ENCODE results near the gene CNPY1.
"Not testable (repeated sequence)": the region's sequence is repeated elsewhere in the genome, so short reads cannot be mapped to it uniquely, and the experiment has no call there.

The CNPY1 gene

GRCh38 chr7:155533120-155533826 lies 13.1 kb downstream of the CNPY1 start:
- DNase-seq (ENCODE audit: low read depth in 2 of 2): no peak

DNA sequence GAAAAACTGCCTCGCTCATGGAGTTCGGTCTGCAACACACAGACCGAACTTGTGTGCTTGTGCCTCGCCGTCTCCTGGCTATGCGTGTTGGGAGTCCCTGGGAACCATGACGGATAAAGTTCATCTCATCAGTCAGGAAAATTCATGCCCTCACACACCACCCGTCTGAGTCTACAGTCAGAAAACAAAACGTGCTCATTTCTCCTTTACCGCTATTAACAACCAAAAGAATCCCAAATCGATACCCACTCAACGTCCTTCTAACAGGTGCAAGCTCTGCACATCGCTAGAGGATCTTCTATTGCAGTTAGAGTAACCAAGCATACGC lies 13.6 kb downstream of the CNPY1 start:
- DNase-seq (ENCODE audit: low read depth in 2 of 2): no peak

GRCh38 chr7:155531681-155532080 lies 14.7 kb downstream of the CNPY1 start:
- DNase-seq (ENCODE audit: low read depth in 2 of 2): no peak

- DNase-seq (ENCODE audit: low read depth in 2 of 2): no peak
Measured at GRCh38 chr7:155530601-155531000, 15.8 kb downstream of the CNPY1 start.

GRCh38 chr7:155529845-155530244 lies 16.5 kb downstream of the CNPY1 start:
- no peak for DNase-seq (ENCODE audit: low read depth in 2 of 2)

- no peak for DNase-seq (ENCODE audit: low read depth in 2 of 2)
Measured at GRCh38 chr7:155529346-155529745, 17.0 kb downstream of the CNPY1 start.

DNA sequence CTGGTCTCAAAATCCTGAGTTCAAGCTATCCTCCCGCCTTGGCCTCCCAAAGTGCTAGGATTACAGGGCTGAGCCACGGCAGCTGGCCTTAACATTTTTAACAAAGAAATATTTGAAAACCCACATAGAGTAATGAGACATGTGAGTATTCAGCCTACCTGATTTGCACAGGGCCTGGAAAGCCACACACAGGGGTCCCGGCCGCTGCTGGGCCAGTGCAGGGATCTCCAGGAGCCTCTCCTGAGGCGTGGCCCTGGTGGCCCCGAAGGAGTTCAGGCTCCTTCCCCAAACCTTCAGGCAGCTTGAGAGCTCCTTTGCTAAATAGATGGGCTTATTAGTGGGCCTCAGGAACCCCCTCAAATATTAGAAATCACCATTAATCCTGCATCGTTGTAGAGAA lies 18.7 kb downstream of the CNPY1 start:
- no peak for DNase-seq (ENCODE audit: low read depth in 2 of 2)

- DNase-seq (ENCODE audit: low read depth in 2 of 2): no peak
Measured at GRCh38 chr7:155526225-155526624, 20.1 kb downstream of the CNPY1 start.

DNA sequence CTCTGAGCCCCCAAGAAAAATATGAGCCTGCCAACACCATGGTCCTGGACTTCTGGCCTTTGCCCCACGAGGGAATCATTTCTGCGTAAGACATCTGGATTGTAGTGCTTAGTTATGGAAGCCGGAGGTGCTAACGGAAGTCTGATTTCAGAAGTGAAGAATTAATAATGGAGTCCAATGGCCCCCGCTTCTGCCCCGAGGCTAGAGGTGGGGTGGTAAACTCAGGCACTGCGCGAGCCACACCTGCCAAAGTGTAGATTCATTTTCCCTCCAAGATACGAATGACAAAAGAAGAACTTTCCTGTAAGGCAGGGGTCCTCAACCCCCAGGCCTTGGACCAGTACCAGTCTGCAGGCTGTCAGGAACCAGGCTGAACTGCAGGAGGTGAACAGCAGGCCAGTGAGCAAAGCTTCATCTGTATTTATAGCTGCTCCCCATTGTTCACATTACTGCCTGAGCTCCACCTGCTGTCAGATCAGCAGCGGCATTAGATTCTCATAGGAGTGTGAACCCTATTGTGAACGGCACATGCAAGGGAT lies 22.3 kb downstream of the CNPY1 start:
- no peak for DNase-seq (ENCODE audit: low read depth in 2 of 2)

DNA sequence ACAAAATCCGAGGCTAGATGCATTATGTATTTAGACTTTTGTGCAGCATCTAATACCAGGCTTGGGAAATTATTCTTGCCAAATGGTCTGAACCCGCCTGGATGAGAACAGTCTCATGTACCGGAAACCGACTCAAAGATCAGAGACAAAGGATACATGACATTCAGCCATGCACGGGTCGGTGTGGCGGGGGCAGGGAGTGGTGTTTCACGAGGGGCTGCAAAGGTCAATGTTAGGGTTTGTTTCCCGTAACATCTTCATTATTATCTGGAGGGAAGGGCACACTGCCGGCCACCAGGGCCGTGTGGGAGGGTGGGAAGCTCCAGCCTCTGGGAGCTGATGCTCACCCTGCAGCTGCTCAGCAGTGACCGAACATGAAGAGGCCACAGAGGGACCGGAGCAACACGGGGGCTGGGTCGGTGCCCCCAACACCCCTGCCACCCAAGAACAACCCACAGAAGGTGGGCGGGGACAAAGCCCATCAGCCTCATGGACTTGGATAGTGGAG lies 23.1 kb downstream of the CNPY1 start:
- no peak for DNase-seq (ENCODE audit: low read depth in 2 of 2)

GRCh38 chr7:155521743-155522398 lies 24.5 kb downstream of the CNPY1 start:
- DNase-seq (ENCODE audit: low read depth in 2 of 2): no peak

GRCh38 chr7:155521007-155521742 lies 25.2 kb downstream of the CNPY1 start:
- no peak for DNase-seq (ENCODE audit: low read depth in 2 of 2)

- no peak for DNase-seq (ENCODE audit: low read depth in 2 of 2)
Measured at GRCh38 chr7:155520114-155520513, 26.2 kb downstream of the CNPY1 start.

- DNase-seq (ENCODE audit: low read depth in 2 of 2): not testable (repeated sequence)
Measured at GRCh38 chr7:155519358-155519757, 27.0 kb downstream of the CNPY1 start.

- no peak for DNase-seq (ENCODE audit: low read depth in 2 of 2)
Measured at GRCh38 chr7:155518633-155519032, 27.7 kb downstream of the CNPY1 start.

GRCh38 chr7:155517969-155518368 lies 28.4 kb downstream of the CNPY1 start:
- no peak for DNase-seq (ENCODE audit: low read depth in 2 of 2)

DNA sequence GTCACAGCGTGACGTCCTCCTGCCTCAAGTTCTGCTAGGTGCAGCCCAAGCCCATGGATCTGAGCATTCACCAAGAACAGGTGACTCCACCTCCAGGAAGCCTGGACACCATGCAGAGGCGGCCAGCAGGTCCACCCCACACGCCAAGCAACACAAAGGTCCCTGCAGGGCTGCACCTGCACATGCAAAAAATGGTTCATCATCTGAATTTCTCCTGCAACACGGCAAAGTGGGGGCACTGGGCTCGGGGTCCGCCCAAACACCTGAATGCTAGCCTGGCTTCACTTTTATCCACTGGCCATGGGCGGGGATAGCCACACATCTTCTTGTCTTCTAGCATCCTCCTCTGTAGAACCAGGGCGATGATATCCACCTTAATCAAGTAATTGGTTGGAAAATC lies 28.9 kb downstream of the CNPY1 start:
- no peak for DNase-seq (ENCODE audit: low read depth in 2 of 2)

- no peak for DNase-seq (ENCODE audit: low read depth in 2 of 2)
Measured at GRCh38 chr7:155516466-155516865, 29.9 kb downstream of the CNPY1 start.

DNA sequence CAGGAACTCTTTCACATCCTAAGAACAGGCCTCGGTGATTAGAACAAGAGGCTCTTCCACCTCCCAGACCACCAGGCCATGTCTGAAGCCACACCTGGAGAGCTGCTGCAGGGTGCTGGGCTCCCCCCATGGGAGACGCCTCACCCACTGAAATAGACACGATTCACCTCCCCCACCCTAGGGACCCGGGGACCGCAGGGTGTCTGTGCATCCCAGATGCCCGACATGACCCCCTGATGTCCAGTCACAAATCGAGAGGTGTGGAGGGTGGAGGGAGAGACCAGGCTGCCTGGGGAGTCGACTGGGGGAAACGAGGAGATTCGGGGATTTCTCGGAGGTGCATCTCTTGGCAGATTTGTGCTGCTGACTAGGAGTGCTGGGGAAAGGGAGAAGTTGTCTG lies 31.0 kb downstream of the CNPY1 start:
- DNase-seq (ENCODE audit: low read depth in 2 of 2): no peak

- DNase-seq (ENCODE audit: low read depth in 2 of 2): no peak
Measured at GRCh38 chr7:155514296-155514695, 32.1 kb downstream of the CNPY1 start.

- DNase-seq (ENCODE audit: low read depth in 2 of 2): no peak
Measured at GRCh38 chr7:155513543-155514285, 32.6 kb downstream of the CNPY1 start.

Measured in stimulated activated CD8-positive, alpha-beta memory T cell treated with anti-CD3 and anti-CD28 coated beads, Interleukin-7, amount 100 ng/mL, for 4 hours (primary cell).